Stimulated activated CD4-positive, alpha-beta T cell treated with anti-CD3 and anti-CD28 coated beads, Interleukin-12 subunit alpha, Interleukin-12 subunit beta, amount 100 ng/mL, for 48 hours (primary cell): ENCODE data around the gene MVK.

Experiments used
- DNase-seq, 3 donors: peaks; one replicate each; pipeline ENCODE4 v3.0.0-alpha.2; 2020; ENCODE audit warnings: low read depth in 2 of 3, low spot score in 1 of 3

MVK gene

GRCh38 chr12:109563291-109564284 is 10.0 kb upstream of the MVK start:
- no peak for DNase-seq

- DNase-seq = no peak
Observed at GRCh38 chr12:109566424-109566823, 7.2 kb upstream of the MVK start.

GRCh38 chr12:109567296-109567695 is 6.3 kb upstream of the MVK start:
- no peak for DNase-seq

GRCh38 chr12:109567967-109568366 is 5.6 kb upstream of the MVK start:
- DNase-seq = no peak

- DNase-seq = no peak
Observed at GRCh38 chr12:109568486-109568885, 5.1 kb upstream of the MVK start.

GRCh38 chr12:109571773-109572505 is 1.7 kb upstream of the MVK start:
- no peak for DNase-seq

- DNase-seq = no peak
Observed at GRCh38 chr12:109572506-109572845, 1.1 kb upstream of the MVK start.

GRCh38 chr12:109573914-109574244 is 285 bp downstream of the MVK start:
- no peak for DNase-seq

- no peak for DNase-seq
Observed at GRCh38 chr12:109575683-109576082, 2.1 kb downstream of the MVK start.

GRCh38 chr12:109577311-109577710 is 3.7 kb downstream of the MVK start:
- no peak for DNase-seq

GRCh38 chr12:109578330-109578927 is 4.8 kb downstream of the MVK start:
- no peak for DNase-seq

GRCh38 chr12:109579639-109580038 is 6.0 kb downstream of the MVK start:
- DNase-seq = no peak

- no peak for DNase-seq
Observed at GRCh38 chr12:109580272-109580671, 6.7 kb downstream of the MVK start.

- DNase-seq = no peak
Observed at GRCh38 chr12:109580684-109581333, 7.2 kb downstream of the MVK start.

GRCh38 chr12:109581334-109581691 is 7.7 kb downstream of the MVK start:
- DNase-seq = no peak

GRCh38 chr12:109581856-109582255 is 8.3 kb downstream of the MVK start:
- no peak for DNase-seq

GRCh38 chr12:109582636-109583035 is 9.0 kb downstream of the MVK start:
- no peak for DNase-seq

GRCh38 chr12:109583733-109584132 is 10.1 kb downstream of the MVK start:
- no peak for DNase-seq

- no peak for DNase-seq
Observed at GRCh38 chr12:109586385-109587296, 13.0 kb downstream of the MVK start.

- no peak for DNase-seq
Observed at GRCh38 chr12:109587921-109588320, 14.3 kb downstream of the MVK start.
